ENCODE results near the gene GPSM1. TPM values are rescaled to one million over a fixed set of nuclear protein-coding genes. Genes with fewer than 3 reads are reported as not detected.
A peak's percentile ranks its signal among the peaks of the same experiment; 100 is the strongest.

The GPSM1 gene
- total RNA-seq, 1 experiment from 2014 or later, result 24.7 TPM

- no CpG with 5 or more reads among the region's 21 CpGs for WGBS (ENCODE audit: extremely low coverage, insufficient read length, low lambda C conversion rate)
- Histone ChIP-seq H2BK20ac (ENCODE audit: low read depth, low read length, poor library complexity, severe bottlenecking) (no peak overlapping the region), H3K9ac (ENCODE audit: extremely low read depth, insufficient read length, low read length) (no peak overlapping the region), H3K4me1 (ENCODE audit: insufficient read depth, low read length) (no peaks in the 10 kb centered on the region), H4K5ac (ENCODE audit: insufficient read length, low read depth, low read length) (no peak overlapping the region), H3T11ph (ENCODE audit: low read length) (no peak overlapping the region), H3K79me2 (ENCODE audit: insufficient read depth, low read length) (no peaks in the 10 kb centered on the region), H3K14ac (ENCODE audit: insufficient read depth, low read length) (no peak overlapping the region; the same call in 1 of the 2 replicates), H2BK5ac (ENCODE audit: insufficient read length, low read length) (no peak overlapping the region), H3K18ac (ENCODE audit: insufficient read length, low read depth, low read length) (no peak overlapping the region), H3K23me2 (ENCODE audit: insufficient read length, low read depth, low read length, poor library complexity, severe bottlenecking) (no peaks in the 10 kb centered on the region), H3K56ac (ENCODE audit: insufficient read length, low read depth, low read length) (no peak overlapping the region), H3K23ac (ENCODE audit: insufficient read length, low read depth, low read length) (no peak overlapping the region), H3K9me3 (ENCODE audit: control insufficient read depth, low read depth, low read length) (no peaks in the 10 kb centered on the region), H3K27ac (ENCODE audit: insufficient read length, low read depth, low read length) (no peak overlapping the region), H4K91ac (ENCODE audit: insufficient read length, low read depth, low read length) (no peak overlapping the region), H2AFZ (ENCODE audit: low read length) (no peak overlapping the region), H4K8ac (replicated peaks; ENCODE audit: insufficient read length, low read depth, low read length) (no peak overlapping the region), H2BK120ac (ENCODE audit: low read depth, low read length, poor library complexity, severe bottlenecking) (no peak overlapping the region), H2BK15ac (ENCODE audit: low read depth, low read length) (no peak overlapping the region), H3K79me1 (ENCODE audit: insufficient read depth, low read depth, low read length, poor library complexity, severe bottlenecking) (no peaks in the 10 kb centered on the region), H3K4me2 (ENCODE audit: insufficient read depth, insufficient read length, low read length) (no peak overlapping the region), H2BK12ac (ENCODE audit: insufficient read length, low read depth, low read length) (no peak overlapping the region), H3K27me3 (ENCODE audit: insufficient read depth, low read length) (no peaks in the 10 kb centered on the region), H3K4ac (ENCODE audit: low read depth, low read length) (no peak overlapping the region), H2AK5ac (ENCODE audit: insufficient read length, low read length) (no peak overlapping the region), H4K20me1 (ENCODE audit: control insufficient read depth, insufficient read depth, insufficient read length) (no peaks in the 10 kb centered on the region)
- no peak for TF ChIP-seq CTCF (conservative IDR thresholded peaks at IDR 0.05)
- peak; percentile 53 for DNase-seq
- Mint-ChIP-seq H3K36me3 (ENCODE audit: insufficient read depth in 1 of 3, low read depth in 3 of 3) (peaks cover 0 to 14% (median 6%) of the 10 kb centered on the region in 3 experiments; a peak in 4 of 7 replicates), H3K27ac (peak overlapping the region in 1 of 3 experiments; percentile 44; a peak in 2 of 7 replicates), H3K4me1 (peaks cover 0 to 5% of the 10 kb centered on the region in 2 experiments; a peak in 1 of 4 replicates), H3K27me3 (ENCODE audit: low read depth) (no peaks in the 10 kb centered on the region), H3K4me3 (no peak overlapping the region), H3K9me3 (no peaks in the 10 kb centered on the region)
Measured at GRCh38 chr9:136372561-136373299, 45.4 kb downstream of the GPSM1 start.
